Adrenal gland (tissue), 12 donors: Measurements from ENCODE around the gene LGALS9B. TPM values are rescaled to one million over a fixed set of nuclear protein-coding genes. Genes with fewer than 3 reads are reported as not detected.
"Not testable (repeated sequence)": the region's sequence is repeated elsewhere in the genome, so short reads cannot be mapped to it uniquely, and the experiment has no call there.

ENCODE experiments used
- DNase-seq, 7 donors: peaks; one replicate each; pipeline ENCODE4 v3.0.0-alpha.2; 2019 to 2020
- H3K27ac ChIP-seq, 5 donors: fragments of 200-600 bp; sonication (generic) in 4 of 5; 1 replicate in 3 of 5; 2 replicates in 2 of 5; pipeline versions ENCODE4 v1.5.1 to v1.8.0; 2016 to 2020; ENCODE audit warnings: mild to moderate bottlenecking in 1 of 5
- H3K27me3 ChIP-seq: fragments of 200-600 bp; 2 replicates; pipeline ENCODE4 v1.8.0; 2021
- H3K36me3 ChIP-seq, 2 donors: fragments of 200-600 bp; replicated peaks in 1 of 2; 1 replicate in 1 of 2; 2 replicates in 1 of 2; pipeline versions ENCODE4 v1.5.1 to v1.8.0; 2018 to 2022
- H3K4me1 ChIP-seq, 2 donors: fragments of 200-600 bp; replicated peaks in 1 of 2; 1 replicate in 1 of 2; 2 replicates in 1 of 2; pipeline versions ENCODE4 v1.5.1 to v1.8.0; 2018 to 2021
- H3K4me3 ChIP-seq, 4 donors: fragments of 200-600 bp; sonication (generic) in 3 of 4; one replicate each; pipeline ENCODE4 v1.5.1; 2016 to 2018
- H3K9me3 ChIP-seq, 3 donors: fragments of 200-600 bp; sonication (generic) in 1 of 3; replicated peaks in 1 of 3; 1 replicate in 2 of 3; 2 replicates in 1 of 3; pipeline versions ENCODE4 v1.5.1 to v1.8.0; 2016 to 2021
- WGBS, 4 donors: extraction: QIAGEN DNeasy Blood & Tissue Kit in 2 of 4; methylation state at CpG; one replicate each; pipeline versions ENCODE4 v1.1.5 to v1.1.7; 2013 to 2017; 5-methylcytosine and 5-hydroxymethylcytosine counted together
- intact Hi-C, 2 donors: fragments of 100-400 bp; cut with DNase I; formaldehyde crosslinking; loops; one replicate each; pipeline versions ENCODE4 v1.14.1 to v1.15.0; 2022 to 2023
- polyA plus RNA-seq, 3 donors: library from polyadenylated mRNA; stranded (reverse); fragments of 200-250 nt in 2 of 3; fragments of 350-450 nt in 1 of 3; fragmentation: Illumina TruSeq in 1 of 3; extraction: RNeasy Lipid Tissue Mini Kit (QIAGEN cat#74804) in 1 of 3; gene quantifications; one replicate each; pipeline ENCODE4 v1.2.3, GENCODE V29; 2013 to 2014
- total RNA-seq, 9 donors: library from RNA; depleted of rRNA in 4 of 9; stranded (reverse); fragments of >200 nt in 4 of 9; fragments of 120-200 nt in 1 of 9; fragmentation: NEBNext Ultra II Directional in 1 of 9; extraction: Animal tissue kit (Norgen Biotek cat#: 25700) in 1 of 9; gene quantifications; one replicate each; pipeline versions ENCODE4 v1.1.0 to v1.2.4, GENCODE V29; 2013 to 2023
- donor health status: healthy with polysubstance abuse.
- donor health status: Bipolar disorder and iron deficiency.
- donor health status: DM: yes; HTN: yes; CAD: no.
- donor health status: DM: no; HTN: no; CAD: no.
- donor health status: DM: no; HTN: no; CAD: no.
- donor health status: DM: yes; HTN: yes; CAD: no.

LGALS9B gene
- total and polyA plus RNA-seq, 12 donors, result 0.10 TPM; not detected in 11

GRCh38 chr17:20446895-20447294 is 20.4 kb downstream of the LGALS9B start:
- DNase-seq, H3K36me3 ChIP-seq, H3K4me3 ChIP-seq, H3K9me3 ChIP-seq, H3K27ac ChIP-seq, H3K4me1 ChIP-seq, H3K27me3 ChIP-seq, intact Hi-C loops: not testable (repeated sequence)
- WGBS, 4 donors, result 62 to 70% (median 67%) methylated on average over 6 of the region's 6 CpGs

GRCh38 chr17:20444581-20445236 is 22.6 kb downstream of the LGALS9B start:
- intact Hi-C loops, H3K27ac ChIP-seq, H3K27me3 ChIP-seq, DNase-seq, H3K4me3 ChIP-seq, H3K36me3 ChIP-seq, H3K4me1 ChIP-seq, H3K9me3 ChIP-seq: not testable (repeated sequence)
- WGBS, 4 donors, result 75 to 90% (median 75%) methylated on average over 2 to 4 of the region's 8 CpGs; no CpG with 5 or more reads in 1 of the 4 donors

GRCh38 chr17:20444173-20444572 is 23.2 kb downstream of the LGALS9B start:
- intact Hi-C loops, H3K27me3 ChIP-seq: not testable (repeated sequence)

GRCh38 chr17:20443632-20444031 is 23.7 kb downstream of the LGALS9B start:
- H3K36me3 ChIP-seq, intact Hi-C loops, H3K9me3 ChIP-seq, H3K27me3 ChIP-seq, H3K4me3 ChIP-seq, H3K27ac ChIP-seq, DNase-seq, H3K4me1 ChIP-seq: not testable (repeated sequence)
- 58 to 63% methylated on average over 2 of the region's 9 CpGs; no CpG with 5 or more reads in 2 of the 4 donors for WGBS, 4 donors

More at GRCh38 chr17:20444173-20444572, 23.2 kb downstream of the LGALS9B start:
- WGBS, 4 donors, result 83 to 88% (median 85%) methylated on average over 9 to 16 of the region's 16 CpGs; no CpG with 5 or more reads in 1 of the 4 donors
- DNase-seq, H3K9me3 ChIP-seq, H3K36me3 ChIP-seq, H3K4me1 ChIP-seq, H3K27ac ChIP-seq, H3K4me3 ChIP-seq: not testable (repeated sequence)

- intact Hi-C loops, H3K4me1 ChIP-seq, H3K27me3 ChIP-seq, H3K9me3 ChIP-seq, H3K27ac ChIP-seq, DNase-seq, H3K4me3 ChIP-seq, H3K36me3 ChIP-seq: not testable (repeated sequence)
- WGBS, 4 donors, result 50 to 54% methylated on average over 3 of the region's 5 CpGs; no CpG with 5 or more reads in 2 of the 4 donors
Observed at GRCh38 chr17:20440665-20441064, 26.7 kb downstream of the LGALS9B start.

GRCh38 chr17:20435166-20435565 is 32.2 kb downstream of the LGALS9B start:
- H3K27ac ChIP-seq, intact Hi-C loops, H3K4me1 ChIP-seq, H3K27me3 ChIP-seq, H3K9me3 ChIP-seq, H3K4me3 ChIP-seq, H3K36me3 ChIP-seq, DNase-seq: not testable (repeated sequence)
- 84 to 98% (median 87%) methylated on average over 3 of the region's 3 CpGs for WGBS, 4 donors

GRCh38 chr17:20433382-20433781 is 34.0 kb downstream of the LGALS9B start:
- H3K27ac ChIP-seq, H3K9me3 ChIP-seq, H3K27me3 ChIP-seq, H3K4me1 ChIP-seq, intact Hi-C loops, H3K36me3 ChIP-seq, H3K4me3 ChIP-seq, DNase-seq: not testable (repeated sequence)
- WGBS, 4 donors, result 86 to 92% (median 87%) methylated on average over 2 to 8 of the region's 8 CpGs; no CpG with 5 or more reads in 1 of the 4 donors

- H3K4me1 ChIP-seq, H3K9me3 ChIP-seq, H3K36me3 ChIP-seq, H3K27me3 ChIP-seq, DNase-seq, H3K4me3 ChIP-seq, intact Hi-C loops, H3K27ac ChIP-seq: not testable (repeated sequence)
- 86 to 100% (median 91%) methylated on average over 1 to 2 of the region's 2 CpGs for WGBS, 4 donors
Observed at GRCh38 chr17:20427264-20427663, 40.1 kb downstream of the LGALS9B start.

GRCh38 chr17:20422826-20423225 is 44.5 kb downstream of the LGALS9B start:
- H3K4me1 ChIP-seq, H3K4me3 ChIP-seq, H3K27ac ChIP-seq, H3K27me3 ChIP-seq, intact Hi-C loops, DNase-seq, H3K36me3 ChIP-seq, H3K9me3 ChIP-seq: not testable (repeated sequence)
- WGBS, 4 donors, result no CpG with 5 or more reads among the region's 5 CpGs

- H3K4me3 ChIP-seq, H3K36me3 ChIP-seq, H3K27ac ChIP-seq, DNase-seq, H3K9me3 ChIP-seq, intact Hi-C loops, H3K4me1 ChIP-seq, H3K27me3 ChIP-seq: not testable (repeated sequence)
- WGBS, 4 donors, result 87 to 100% (median 96%) methylated on average over 1 to 6 of the region's 8 CpGs
Observed at GRCh38 chr17:20418838-20419237, 48.5 kb downstream of the LGALS9B start.

GRCh38 chr17:20417492-20418080 is 49.8 kb downstream of the LGALS9B start:
- H3K27ac ChIP-seq, H3K4me1 ChIP-seq, DNase-seq, H3K36me3 ChIP-seq, H3K27me3 ChIP-seq, H3K9me3 ChIP-seq, H3K4me3 ChIP-seq, intact Hi-C loops: not testable (repeated sequence)
- WGBS, 4 donors, result 98 to 100% (median 99%) methylated on average over 1 to 4 of the region's 7 CpGs
